Embryonic facial prominence (tissue), 1 donor: ENCODE data around the gene OSTN.
"Not testable (repeated sequence)": the region's sequence is repeated elsewhere in the genome, so short reads cannot be mapped to it uniquely, and the experiment has no call there.

ENCODE experiments used
- DNase-seq: peaks from one replicate; pipeline ENCODE4 v3.0.0-alpha.2; 2016; ENCODE audit errors: extremely low spot score

The OSTN gene, protein sequence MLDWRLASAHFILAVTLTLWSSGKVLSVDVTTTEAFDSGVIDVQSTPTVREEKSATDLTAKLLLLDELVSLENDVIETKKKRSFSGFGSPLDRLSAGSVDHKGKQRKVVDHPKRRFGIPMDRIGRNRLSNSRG

DNA sequence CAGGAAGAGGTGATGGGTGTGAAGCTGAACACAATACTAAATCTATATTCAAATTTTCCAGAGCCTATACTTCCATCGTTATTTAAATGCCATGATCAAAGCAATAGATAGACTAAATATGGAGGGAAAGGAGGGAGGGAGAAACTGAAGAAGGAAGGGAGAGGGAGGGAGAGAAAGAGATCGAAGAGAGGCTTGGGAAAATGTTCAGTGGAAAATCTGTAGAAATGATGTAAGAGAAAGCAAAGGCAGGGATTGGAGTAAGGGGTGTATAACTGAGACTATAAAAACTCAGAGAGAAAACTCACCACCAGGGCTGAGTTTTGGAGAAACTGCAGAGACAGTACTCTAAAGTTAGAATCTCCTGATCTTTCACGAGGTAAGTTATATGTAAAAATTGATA, at the start of gene OSTN:
TSS of gene OSTN (plus strand) at position 310 of the 400 bp plus-strand sequence. CDS start 13,292 bp downstream, outside the sequence.
- no peak for DNase-seq

DNA sequence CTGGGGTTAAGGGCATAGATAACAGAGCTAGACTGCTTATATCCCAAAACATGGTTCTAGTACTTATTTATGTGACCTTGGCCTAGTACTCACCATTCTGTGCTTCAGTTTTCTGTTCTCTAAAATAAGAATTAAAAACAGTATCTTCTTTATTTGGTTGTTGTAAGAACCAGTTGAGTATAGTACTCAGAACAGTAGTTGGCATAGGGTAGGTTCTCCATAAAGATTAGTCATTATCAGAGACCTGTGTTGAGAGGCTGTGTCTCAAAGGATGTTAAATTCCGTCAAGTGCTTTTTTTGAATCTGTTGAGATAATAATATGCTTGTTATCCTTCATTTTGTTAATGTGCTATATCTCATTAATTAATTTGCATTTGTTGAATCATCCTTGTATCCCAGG, 47.4 kb upstream of the OSTN start:
- no peak for DNase-seq

DNA sequence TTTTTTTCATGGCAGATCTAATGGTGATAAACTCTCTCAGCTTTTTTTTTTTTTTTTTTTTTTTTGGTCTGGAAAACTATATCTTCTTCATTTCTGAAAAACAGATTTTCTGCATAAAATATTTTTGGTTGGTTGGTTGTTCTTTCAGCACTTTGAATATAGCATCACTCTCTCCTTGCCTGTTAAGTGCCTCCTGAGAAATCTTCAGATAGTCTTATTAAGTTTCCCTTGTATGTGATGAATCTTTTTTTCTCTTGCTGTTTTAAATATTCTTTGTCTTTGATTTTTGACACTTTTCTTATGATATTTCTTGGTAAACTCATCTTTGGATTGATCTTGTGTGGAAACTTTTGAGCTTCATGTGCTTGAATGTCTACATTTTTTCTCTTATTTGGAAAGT, 44.2 kb upstream of the OSTN start:
- no peak for DNase-seq

DNA sequence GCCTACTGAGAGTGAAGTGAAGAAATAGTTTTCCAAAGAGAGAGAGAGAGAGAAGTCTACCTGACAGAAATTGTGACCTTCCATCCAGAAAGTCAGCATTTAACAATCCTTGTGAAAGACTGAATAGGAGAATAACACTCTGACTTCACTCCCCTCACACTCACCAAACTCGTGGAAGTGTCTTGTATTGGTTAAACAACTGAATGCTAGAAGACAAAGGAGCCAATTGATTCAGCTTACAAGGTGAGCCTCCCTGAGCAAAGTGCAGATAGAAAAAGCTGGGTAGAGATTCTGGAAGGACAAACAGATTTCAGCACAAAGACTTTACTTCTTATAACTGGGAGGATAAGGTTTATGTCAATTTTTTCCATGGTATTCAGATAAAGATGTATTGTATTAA, 40.8 kb upstream of the OSTN start:
- no peak for DNase-seq

DNA sequence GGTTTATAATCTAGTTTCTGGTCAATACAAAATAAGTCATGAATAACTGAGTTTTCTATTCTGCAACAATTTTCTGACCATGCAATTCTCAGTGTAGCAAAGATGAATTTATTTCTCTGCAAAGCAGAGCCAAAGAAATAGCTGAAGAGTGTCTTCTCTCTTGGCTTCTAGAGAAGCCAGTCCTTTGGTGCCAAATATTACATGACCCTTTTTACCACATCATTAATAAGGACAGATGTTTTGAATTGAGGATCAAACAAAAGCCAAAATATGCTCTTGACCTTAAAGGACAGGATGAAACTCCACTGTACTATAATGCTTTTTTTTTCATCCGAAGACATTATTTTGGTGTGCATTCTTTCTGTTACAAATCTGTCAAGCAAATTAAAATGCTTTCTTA, 40.2 kb upstream of the OSTN start:
- no peak for DNase-seq

DNA sequence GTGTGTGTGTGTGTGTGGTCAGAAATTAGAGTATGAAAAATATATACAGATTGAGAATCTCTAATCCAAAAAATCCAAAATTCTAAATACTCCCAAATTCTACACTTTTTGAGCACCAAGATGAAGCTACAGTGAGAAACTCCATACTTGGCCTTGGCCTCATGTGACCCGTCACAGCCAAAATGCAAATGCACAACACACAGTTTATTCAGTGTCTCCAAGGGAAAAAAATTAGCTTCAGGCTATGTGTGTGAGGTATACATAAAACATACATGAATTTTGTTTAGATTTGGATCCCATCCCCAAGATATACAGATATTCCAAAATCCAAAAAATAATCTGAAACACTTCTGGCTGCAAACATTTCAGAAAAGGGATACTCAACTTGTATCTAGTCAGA, 33.2 kb upstream of the OSTN start:
- no peak for DNase-seq

DNA sequence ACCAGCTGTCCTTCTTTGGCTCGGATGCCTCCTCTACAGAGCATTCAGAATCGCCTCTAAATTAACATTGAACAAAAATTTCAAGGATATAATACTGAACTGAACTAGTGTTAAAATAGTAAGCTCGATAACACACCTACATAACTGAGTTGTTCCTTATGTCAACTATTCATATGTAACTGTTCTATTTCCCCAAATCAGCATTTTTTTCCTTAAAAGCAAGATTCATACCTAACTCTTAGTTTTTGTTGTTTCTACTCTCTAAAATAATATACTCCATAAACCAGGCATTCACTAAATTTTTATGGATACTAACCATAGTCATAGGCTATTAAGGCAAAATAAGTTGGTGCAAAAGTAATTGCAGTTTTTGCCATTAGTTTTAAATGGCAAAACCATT, 32.7 kb upstream of the OSTN start:
- DNase-seq: no peak

DNA sequence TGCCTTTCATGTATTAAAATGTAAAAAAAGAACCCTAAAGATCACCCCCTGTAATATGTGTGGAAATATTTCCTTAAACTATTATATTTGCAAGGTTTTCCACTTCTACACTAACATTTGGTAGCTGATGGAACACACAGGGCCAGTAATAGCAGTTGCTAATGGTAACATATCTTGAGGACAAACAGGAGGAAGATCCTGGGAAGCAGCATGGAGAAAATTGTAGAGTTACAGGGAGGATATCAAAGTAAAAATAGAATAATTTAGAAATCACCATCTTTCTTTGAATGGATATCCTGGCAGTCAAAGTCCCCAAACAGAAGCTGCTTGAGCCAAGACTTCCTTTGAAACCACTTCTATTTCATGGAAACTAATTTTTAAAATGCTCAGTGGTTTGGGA, 29.5 kb upstream of the OSTN start:
- no peak for DNase-seq

DNA sequence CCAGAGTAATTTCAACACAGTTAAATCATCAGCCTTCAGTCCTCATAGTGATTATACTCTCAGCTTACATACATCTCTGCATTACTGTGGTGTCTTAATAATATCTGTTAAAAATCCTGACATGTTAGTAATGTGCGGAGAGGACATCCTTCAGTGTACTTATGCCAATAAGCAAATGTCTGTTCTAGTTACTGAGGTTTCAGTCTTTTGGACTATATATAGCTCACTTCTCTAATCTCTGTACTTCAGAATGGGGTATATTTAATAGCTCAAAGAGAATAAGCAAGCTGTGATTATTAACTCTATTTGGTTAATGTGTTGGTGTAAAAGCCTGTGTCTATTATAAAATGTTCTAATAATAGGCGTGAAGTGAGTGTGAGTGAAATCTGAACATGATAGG, 28.9 kb upstream of the OSTN start:
- DNase-seq: no peak

DNA sequence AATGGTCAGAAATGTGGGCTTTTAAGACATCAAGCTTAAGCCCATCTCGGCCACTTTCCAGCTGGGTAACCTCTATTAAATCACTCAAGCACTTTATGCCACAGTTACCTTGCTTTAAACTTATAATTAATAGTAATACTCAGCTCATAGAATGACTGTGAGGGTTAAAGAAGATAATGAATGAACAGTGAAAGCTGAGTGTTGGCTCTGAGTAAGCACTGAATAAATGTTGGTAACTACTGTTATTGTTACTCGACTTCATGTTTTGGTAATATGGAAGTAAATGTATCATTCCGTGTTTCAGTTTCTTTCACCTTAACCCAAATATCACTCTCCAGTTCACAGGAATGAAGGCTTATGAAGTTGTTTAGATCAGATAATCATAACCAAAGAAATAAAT, 23.9 kb upstream of the OSTN start:
- no peak for DNase-seq

DNA sequence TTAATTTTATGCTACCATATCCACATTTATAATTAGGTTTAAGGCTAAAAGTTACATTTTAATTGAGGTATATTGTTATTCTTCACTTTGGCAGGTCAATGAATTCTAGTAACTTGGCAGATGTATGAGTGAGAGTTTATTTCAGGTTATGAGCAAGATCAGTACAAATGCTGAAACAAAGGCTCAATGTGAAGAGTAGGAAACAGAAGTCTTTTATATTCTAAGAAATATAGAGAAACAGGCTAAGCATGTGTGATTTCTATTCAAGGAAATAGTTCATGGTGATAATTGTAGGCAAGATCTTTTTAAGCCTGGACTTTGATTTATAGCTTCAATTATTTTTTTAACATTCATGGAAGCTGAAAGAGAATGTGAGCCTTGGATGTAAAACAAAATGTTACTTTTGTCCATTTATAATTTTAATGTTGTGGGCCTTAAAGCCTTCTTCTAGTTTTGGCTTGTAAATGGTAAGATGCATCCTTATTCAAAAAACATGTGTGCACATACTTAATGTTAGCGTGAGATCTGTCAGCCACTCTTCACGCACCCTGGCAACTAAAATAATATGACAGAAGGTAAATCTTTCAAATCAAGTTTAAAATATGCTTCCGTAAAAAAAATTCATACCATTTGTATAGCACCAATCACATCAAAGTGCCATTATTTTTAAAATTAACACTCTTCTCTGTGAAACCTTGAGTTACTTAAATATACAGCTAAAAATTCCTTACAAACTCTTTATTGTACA, 22.8 kb upstream of the OSTN start:
- DNase-seq: no peak

DNA sequence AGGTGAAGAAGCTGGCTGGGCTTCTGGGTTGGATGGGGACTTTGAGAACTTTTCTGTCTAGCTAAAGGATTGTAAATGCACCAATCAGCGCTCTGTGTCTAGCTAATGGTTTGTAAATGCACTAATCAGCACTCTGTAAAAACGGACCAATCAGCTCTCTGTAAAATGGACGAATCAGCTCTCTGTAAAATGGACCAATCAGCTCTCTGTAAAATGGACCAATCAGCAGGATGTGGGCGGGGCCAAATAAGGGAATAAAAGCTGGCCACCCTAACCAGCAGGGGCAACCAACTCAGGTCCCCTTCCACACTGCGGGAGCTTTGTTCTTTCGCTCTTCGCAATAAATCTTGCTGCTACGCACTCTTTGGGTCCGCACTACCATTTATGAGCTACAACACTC, 13.7 kb upstream of the OSTN start:
- not testable (repeated sequence) for DNase-seq

DNA sequence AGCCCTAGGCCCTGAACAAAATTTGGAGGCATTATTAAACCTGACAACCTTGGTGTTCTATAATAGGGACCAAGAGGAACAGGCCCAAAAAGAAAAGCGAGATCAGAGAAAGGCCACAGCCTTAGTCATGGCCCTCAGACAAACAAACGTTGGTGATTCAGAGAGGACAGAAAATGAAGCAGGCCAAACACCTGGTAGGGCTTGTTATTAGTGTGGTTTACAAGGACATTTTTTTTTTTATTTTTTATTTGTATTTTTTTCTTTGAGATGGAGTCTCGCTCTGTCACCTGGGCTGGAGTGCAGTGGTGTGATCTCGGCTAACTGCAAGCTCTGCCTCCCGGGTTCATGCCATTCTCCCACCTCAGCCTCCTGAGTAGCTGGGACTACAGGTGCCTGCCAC, 10.8 kb upstream of the OSTN start:
- DNase-seq: not testable (repeated sequence)

DNA sequence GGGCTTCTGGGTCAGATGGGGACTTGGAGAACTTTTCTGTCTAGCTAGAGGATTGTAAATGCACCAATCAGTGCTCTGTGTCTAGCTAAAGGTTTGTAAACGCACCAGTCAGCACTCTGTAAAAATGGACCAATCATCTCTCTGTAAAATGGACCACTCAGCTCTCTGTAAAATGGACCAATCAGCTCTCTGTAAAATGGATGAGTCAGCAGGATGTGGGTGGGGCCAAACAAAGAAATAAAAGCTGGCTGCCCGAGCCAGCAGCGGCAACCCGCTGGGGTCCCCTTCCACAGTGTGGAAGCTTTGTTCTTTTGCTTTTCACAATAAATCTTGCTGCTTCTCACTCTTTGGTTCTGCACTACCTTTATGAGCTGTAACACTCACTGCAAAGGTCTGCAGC, 6.8 kb upstream of the OSTN start:
- DNase-seq: not testable (repeated sequence)

DNA sequence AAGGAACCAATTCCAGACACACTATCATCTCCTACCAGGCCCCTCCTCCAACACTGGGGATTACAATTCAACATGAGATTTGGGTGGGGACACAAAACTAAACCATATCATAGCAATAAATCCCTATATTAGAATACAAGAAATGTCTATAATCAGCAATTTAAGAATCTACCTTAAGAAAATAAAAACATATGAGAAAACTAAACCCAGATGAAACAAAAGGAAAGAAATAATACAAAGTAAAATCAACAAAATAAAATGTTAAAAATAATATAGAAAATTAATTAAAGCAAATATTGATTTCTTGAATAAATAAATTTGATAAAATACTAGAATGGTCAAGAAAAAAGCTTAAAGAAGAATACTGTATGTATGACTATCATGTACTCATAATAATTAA, 6.1 kb upstream of the OSTN start:
- no peak for DNase-seq

DNA sequence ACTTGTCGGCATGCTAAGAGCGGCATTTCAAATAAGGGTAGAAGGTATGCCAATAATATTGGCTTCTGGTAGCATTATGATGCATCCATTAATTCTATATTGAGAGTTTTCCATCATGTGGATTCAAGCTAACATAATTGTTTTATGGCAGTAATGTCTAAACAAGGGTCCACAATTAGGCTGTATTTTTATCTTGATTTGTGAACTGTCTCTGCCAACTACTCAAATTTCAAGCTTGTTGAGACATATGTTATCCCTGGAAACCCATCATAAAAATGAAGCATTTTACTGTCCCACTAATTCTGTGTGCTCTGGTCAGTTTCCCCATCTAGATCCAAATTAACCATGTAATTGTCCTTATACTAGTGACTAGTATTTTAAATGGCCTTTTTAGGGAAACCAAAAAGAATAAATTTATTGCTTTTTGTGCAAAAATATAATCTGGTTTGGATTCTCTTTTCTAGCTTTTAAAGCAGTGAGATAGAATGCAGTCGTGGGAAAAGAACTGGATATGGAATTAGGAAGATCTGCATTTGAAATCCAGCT, 1.2 kb upstream of the OSTN start:
- DNase-seq: no peak

DNA sequence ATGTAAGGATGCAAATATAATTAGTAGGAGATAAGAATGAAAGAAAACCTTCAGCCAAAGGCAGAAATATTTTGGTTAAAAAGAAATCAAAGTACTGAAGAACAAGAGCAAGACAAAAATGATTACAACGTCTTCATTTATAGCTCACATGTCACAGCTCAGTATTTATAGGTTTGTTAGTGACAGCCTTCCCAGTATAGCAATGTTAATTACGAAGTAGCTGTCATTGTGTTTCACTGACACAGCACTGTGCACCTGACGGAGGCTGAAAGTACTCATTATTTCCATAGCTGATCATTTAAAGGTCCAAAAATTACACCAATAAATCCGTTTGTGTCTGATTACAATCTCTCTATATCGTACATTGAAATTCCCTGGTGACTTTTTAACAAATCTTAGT, 561 bp upstream of the OSTN start:
- DNase-seq: no peak

DNA sequence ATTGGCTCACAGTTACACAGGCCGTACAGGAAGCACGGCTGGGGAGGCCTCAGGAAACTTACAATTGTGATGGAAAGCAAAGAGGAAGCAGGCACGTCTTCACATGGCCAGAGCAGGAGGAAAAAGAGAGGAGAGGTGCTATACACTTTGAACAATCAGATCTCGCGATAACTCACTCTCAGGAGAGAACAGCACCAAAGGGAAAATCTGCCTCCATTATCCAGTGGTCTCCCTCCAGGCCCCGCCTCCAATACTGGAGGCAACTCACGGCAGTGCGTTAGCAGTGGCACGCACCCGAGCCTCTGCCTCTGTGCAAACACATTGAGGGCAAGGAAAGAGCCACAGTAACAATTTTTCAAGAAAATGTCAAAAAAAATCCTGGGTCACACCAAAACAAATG, 11.0 kb downstream of the OSTN start:
- no peak for DNase-seq

DNA sequence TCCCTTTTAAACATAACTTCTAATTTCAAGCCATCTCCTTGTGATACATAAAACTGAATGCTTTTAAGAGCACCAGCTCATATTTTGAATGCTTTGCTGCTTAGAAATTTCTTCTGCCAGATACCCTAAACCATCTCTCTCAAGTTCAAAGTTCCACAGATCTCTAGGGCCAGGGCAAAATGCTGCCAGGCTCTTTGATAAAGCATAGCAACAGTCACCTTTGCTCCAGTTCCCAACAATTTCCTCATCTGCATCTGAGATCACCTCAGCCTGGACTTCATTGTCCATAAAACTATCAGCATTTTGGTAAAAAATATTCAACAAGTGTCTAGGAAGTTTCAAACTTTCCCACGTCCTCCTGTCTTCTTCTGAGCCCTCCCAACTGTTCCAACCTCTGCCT, 17.5 kb downstream of the OSTN start:
- DNase-seq: no peak

DNA sequence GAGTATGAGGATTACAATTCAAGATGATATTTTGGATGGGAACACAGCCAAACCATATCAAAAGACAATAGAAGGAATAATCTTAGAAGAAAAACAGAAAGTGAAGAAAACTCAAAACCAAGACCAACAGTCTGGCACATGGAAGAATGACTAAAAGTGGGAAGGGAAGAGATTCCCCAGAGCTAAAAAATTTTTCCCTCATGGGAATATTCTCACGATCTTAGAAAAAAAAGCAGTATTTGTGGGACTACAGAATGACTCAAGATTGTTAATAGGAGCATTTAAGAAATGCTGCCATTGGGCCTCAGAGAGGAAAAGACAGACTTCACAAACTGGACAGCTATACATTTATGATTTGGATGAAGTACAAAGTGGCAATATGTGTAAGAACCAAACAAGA, 18.3 kb downstream of the OSTN start:
- no peak for DNase-seq

DNA sequence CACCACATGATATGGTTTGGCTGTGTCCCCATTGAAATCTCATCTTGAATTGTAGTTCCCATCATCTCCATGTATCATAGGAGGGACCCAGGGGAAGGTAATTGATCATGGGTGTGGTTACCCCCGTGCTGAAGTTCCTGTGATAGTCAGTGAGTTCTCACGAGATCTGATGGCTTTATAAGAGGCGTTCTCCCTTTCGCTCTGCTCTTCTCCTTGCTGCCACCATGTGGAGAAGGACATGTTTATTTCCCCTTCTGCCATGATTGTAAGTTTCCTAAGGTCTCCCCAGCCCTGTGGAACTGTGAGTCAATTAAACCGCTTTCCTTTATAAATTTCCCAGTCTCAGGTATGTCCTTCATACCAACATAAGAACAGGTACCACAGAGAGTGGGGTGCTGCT, 21.9 kb downstream of the OSTN start:
- no peak for DNase-seq

DNA sequence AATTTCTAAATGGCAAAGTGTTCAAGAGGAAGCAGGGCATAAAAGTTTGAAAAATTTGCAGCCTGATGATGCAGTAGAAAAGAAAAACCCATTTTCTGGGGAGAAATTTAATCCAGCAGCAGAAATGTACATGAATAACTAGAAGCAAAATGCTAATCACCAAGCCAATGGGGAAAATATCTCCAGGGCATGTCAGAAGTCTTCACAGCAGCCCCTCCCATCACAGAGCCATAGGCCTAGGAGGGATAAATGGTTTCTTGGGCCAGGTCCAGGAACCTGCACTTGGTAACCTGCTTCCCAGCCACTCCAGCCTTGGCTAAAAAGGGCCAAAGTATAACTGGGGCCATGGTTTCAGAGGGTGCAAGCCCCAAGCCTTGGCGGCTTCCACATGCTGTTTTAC, 22.6 kb downstream of the OSTN start:
- DNase-seq: no peak

DNA sequence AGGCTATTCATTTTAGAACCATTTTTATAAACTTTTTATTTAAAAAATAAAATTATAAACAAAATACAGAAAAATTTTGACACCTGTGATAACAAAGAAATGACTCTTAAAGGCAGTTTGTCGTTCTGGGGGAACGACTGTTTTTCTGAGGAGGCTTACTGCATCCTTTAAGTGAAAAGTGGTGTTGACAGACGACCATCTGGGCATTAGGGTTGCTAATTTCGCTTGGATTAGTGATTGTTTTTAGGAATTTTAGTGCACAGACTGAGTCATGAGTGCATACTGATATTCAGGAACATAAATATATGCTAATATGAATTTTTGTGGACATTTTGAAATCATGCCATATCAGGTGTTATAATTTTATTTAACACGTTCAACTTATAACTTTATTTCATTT, 28.5 kb downstream of the OSTN start:
- DNase-seq: no peak

DNA sequence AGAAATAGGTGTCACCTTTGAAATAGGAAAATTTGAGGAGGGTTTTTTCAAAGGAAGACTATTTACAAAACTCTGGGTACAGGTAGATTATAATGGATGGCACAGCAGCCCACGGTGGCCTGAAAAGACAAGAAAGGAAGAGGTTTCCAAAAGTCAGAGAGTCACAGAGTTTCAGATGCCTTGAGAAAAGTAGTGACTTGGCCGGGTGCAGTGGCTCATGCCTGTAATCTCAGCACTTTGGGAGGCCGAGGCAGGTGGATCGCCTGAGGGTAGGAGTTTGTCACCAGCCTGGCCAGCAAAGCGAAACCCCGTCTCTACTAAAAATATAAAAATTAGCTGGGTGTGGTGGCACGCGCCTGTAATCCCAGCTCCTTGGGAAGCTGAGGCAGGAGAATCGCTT, 35.2 kb downstream of the OSTN start:
- DNase-seq: no peak
